Measurements from ENCODE around the gene EPHA1. TPM values are rescaled to one million over a fixed set of nuclear protein-coding genes. Genes with fewer than 3 reads are reported as not detected.
"Not testable (repeated sequence)": the region's sequence is repeated elsewhere in the genome, so short reads cannot be mapped to it uniquely, and the experiment has no call there.

EPHA1 gene
- total RNA-seq, 1 experiment from 2014 or later, result 1.2 TPM

DNA sequence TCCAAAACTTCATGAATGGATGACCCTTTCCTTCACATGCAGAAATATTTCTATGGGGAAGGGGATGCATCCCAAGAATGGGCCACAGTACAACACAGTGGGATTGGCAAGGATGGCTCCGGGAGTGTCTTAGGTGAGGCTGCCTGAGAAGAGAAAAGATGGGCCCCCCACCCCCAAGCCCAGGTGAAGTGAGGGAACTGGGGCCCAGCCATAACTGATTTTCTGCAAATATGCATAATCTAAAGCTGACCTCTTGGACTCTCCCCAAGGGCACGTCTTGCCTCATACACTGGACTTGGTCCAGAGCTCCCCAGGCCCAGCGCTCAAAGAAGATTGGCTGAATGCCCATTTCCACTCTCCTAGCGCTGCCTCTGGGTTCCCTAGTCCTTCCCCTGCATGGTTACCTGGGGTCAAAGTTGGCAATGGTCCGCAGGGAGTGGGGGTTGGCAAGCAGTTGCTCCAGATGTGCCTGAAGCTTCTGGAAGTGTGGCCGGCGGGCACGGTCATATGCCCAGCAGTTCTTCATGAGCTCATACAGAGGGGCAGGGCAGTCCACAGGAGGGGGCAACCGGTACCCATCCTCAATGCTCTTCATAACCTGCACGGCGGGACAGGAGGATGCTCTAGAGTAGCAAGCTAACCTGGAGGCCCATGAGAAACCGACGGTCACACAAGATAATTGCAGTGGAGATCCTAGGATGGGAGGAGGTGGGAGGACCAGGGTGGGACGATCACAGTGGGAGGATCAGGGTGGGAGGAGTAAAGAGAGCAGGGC, 15.2 kb downstream of the EPHA1 start:
- H3K4me1 ChIP-seq (ENCODE audit: insufficient read depth, low read length, poor library complexity, severe bottlenecking), result no peaks in the 10 kb centered on the region
- no TSS peak for BruUV-seq (replicated peaks)
- H3K9me3 ChIP-seq (ENCODE audit: low read depth, low read length, poor library complexity, severe bottlenecking), result no peaks in the 10 kb centered on the region
- peaks cover 20% of the 10 kb centered on the region for H3K36me3 ChIP-seq (ENCODE audit: insufficient read depth, low read length, poor library complexity, severe bottlenecking)
- TF ChIP-seq EZH2 (IDR thresholded peaks at IDR 0.05; ENCODE audit: borderline replicate concordance, low read depth, low read length, poor library complexity, severe bottlenecking), result no peak
- TF ChIP-seq, protein P1, sequence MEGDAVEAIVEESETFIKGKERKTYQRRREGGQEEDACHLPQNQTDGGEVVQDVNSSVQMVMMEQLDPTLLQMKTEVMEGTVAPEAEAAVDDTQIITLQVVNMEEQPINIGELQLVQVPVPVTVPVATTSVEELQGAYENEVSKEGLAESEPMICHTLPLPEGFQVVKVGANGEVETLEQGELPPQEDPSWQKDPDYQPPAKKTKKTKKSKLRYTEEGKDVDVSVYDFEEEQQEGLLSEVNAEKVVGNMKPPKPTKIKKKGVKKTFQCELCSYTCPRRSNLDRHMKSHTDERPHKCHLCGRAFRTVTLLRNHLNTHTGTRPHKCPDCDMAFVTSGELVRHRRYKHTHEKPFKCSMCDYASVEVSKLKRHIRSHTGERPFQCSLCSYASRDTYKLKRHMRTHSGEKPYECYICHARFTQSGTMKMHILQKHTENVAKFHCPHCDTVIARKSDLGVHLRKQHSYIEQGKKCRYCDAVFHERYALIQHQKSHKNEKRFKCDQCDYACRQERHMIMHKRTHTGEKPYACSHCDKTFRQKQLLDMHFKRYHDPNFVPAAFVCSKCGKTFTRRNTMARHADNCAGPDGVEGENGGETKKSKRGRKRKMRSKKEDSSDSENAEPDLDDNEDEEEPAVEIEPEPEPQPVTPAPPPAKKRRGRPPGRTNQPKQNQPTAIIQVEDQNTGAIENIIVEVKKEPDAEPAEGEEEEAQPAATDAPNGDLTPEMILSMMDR (conservative IDR thresholded peaks at IDR 0.05; ENCODE audit: low read depth, low read length), result no peak
- H3K4me3 ChIP-seq (ENCODE audit: low read depth, low read length, poor library complexity, severe bottlenecking), result no peak overlapping the region
- H3K27me3 ChIP-seq (replicated peaks; ENCODE audit: insufficient read depth, low read depth, low read length, poor library complexity), result no peaks in the 10 kb centered on the region
- ChIA-PET POLR2A (ENCODE audit: low non-redundant PET) (no interaction called here), CTCF (no interaction called here)
- H3K27ac ChIP-seq (ENCODE audit: low read depth, low read length, poor library complexity, severe bottlenecking), result no peak overlapping the region
- intact Hi-C loops (cut with micrococcal nuclease; ENCODE audit: unreplicated experiment), result no loop called here
- no peak for DNase-seq (ENCODE audit: low spot score)

DNA sequence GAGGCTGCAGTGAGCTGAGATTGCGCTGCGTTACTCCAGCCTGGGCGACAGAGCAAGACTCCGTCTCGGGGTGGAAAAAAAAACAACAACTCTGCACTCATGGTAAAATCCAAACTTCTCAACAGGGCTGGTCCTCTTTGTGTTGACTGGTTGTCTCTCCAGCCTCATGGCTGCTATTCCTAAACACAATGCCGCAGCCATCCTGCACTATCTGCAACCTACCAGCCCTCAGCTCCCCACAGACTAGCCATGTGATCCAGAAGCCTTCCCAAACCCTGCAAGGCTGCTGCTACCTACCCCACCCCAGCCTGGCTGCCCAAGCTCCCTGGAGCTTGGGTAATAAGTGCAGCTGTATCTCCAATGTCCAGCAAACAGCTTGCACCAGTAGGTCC, 15.8 kb downstream of the EPHA1 start:
- H3K27me3 ChIP-seq (replicated peaks; ENCODE audit: insufficient read depth, low read depth, low read length, poor library complexity), result no peaks in the 10 kb centered on the region
- H3K36me3 ChIP-seq (ENCODE audit: insufficient read depth, low read length, poor library complexity, severe bottlenecking), result peaks cover 24% of the 10 kb centered on the region
- BruUV-seq (replicated peaks), result no TSS peak
- H3K4me1 ChIP-seq (ENCODE audit: insufficient read depth, low read length, poor library complexity, severe bottlenecking), result no peaks in the 10 kb centered on the region
- H3K9me3 ChIP-seq (ENCODE audit: low read depth, low read length, poor library complexity, severe bottlenecking), result no peaks in the 10 kb centered on the region
- H3K4me3 ChIP-seq (ENCODE audit: low read depth, low read length, poor library complexity, severe bottlenecking), result no peak overlapping the region
- ChIA-PET CTCF (interaction anchor here (0.6 kb wide), 1 partner anchor 1680 kb away, joined by 8 read pairs; no protein-coding TSS in a partner anchor), POLR2A (ENCODE audit: low non-redundant PET) (interaction anchor here (0.7 kb wide), 1 partner anchor 8 kb away, joined by 11 read pairs; no protein-coding TSS in a partner anchor)
- no peak overlapping the region for H3K27ac ChIP-seq (ENCODE audit: low read depth, low read length, poor library complexity, severe bottlenecking)
- TF ChIP-seq, protein P1 (conservative IDR thresholded peaks at IDR 0.05; ENCODE audit: low read depth, low read length), result no peak
- no peak for TF ChIP-seq EZH2 (IDR thresholded peaks at IDR 0.05; ENCODE audit: borderline replicate concordance, low read depth, low read length, poor library complexity, severe bottlenecking)
- intact Hi-C loops (cut with micrococcal nuclease; ENCODE audit: unreplicated experiment), result no loop called here
- no peak for DNase-seq (ENCODE audit: low spot score)

DNA sequence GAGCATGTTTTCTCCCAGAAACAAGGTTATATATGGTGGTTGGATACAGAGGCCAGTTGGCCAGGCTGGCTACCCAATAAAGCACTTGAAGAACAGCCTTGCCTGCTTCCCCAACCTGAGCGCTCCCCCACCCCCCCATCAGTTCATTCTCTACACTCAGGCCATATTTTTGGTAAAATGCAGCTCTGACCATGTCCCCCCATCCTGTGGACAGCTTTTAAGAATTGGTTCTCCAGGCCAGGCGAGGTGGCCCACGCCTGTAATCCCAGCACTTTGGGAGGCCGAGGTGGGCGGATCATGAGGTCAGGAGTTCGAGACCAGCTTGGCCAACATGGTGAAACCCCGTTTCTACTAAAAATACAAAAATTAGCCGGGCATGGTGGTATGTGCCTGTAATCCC, 16.2 kb downstream of the EPHA1 start:
- intact Hi-C loops (cut with micrococcal nuclease; ENCODE audit: unreplicated experiment); H3K27me3 ChIP-seq (replicated peaks; ENCODE audit: insufficient read depth, low read depth, low read length, poor library complexity): not testable (repeated sequence)
- POLR2A ChIA-PET (ENCODE audit: low non-redundant PET), result interaction anchor here (0.7 kb wide), 1 partner anchor 8 kb away, joined by 11 read pairs; no protein-coding TSS in a partner anchor

More for the DNA sequence above, 16.2 kb downstream of the EPHA1 start:
- peaks cover 24% of the 10 kb centered on the region for H3K36me3 ChIP-seq (ENCODE audit: insufficient read depth, low read length, poor library complexity, severe bottlenecking)
- not testable (repeated sequence) for H3K27ac ChIP-seq (ENCODE audit: low read depth, low read length, poor library complexity, severe bottlenecking); BruUV-seq (replicated peaks); H3K4me3 ChIP-seq (ENCODE audit: low read depth, low read length, poor library complexity, severe bottlenecking); H3K9me3 ChIP-seq (ENCODE audit: low read depth, low read length, poor library complexity, severe bottlenecking); DNase-seq (ENCODE audit: low spot score); H3K4me1 ChIP-seq (ENCODE audit: insufficient read depth, low read length, poor library complexity, severe bottlenecking)
- CTCF ChIA-PET, result interaction anchor here (0.6 kb wide), 1 partner anchor 1680 kb away, joined by 8 read pairs; no protein-coding TSS in a partner anchor

Measured in A673 (cell line).